HG03280 (cell line): ENCODE results near the gene PALD1.
"Not testable (repeated sequence)": the region's sequence is repeated elsewhere in the genome, so short reads cannot be mapped to it uniquely, and the experiment has no call there.

Experiments used
- ATAC-seq: cut with Tn5 transposase; IDR thresholded peaks from one replicate; pipeline ENCODE4 v1.9.1; 2021; ENCODE audit warnings: mild to moderate bottlenecking, moderate library complexity; ENCODE audit not compliant: unreplicated experiment

The PALD1 gene

GRCh38 chr10:70600512-70601395, 122.2 kb downstream of the PALD1 start:
- ATAC-seq: no peak

- no peak for ATAC-seq
These were observed 123.2 kb downstream of the PALD1 start for GRCh38 chr10:70601746-70602145.

GRCh38 chr10:70602665-70603448, 124.3 kb downstream of the PALD1 start, which contains the start of gene PRF1:
TSS of gene PRF1 (minus strand) at chr10:70602741. CDS start at chr10:70600902, 1,839 bp downstream.
- ATAC-seq: no peak

GRCh38 chr10:70603449-70603801, 124.9 kb downstream of the PALD1 start:
- ATAC-seq: no peak

GRCh38 chr10:70604106-70604505, 125.5 kb downstream of the PALD1 start:
- ATAC-seq: no peak

- no peak for ATAC-seq
These were observed 126.6 kb downstream of the PALD1 start for GRCh38 chr10:70605161-70605560.

GRCh38 chr10:70607936-70608335, 129.4 kb downstream of the PALD1 start:
- ATAC-seq: no peak

- no peak for ATAC-seq
These were observed 135.4 kb downstream of the PALD1 start for GRCh38 chr10:70613941-70614340.

- ATAC-seq: not testable (repeated sequence)
These were observed 135.8 kb downstream of the PALD1 start for GRCh38 chr10:70614364-70614763.

- no peak for ATAC-seq
These were observed 136.6 kb downstream of the PALD1 start for GRCh38 chr10:70615211-70615610.

GRCh38 chr10:70615784-70616522, 137.4 kb downstream of the PALD1 start:
- ATAC-seq: no peak

GRCh38 chr10:70616761-70617160, 138.2 kb downstream of the PALD1 start:
- no peak for ATAC-seq
